Keratinocyte (primary cell): ENCODE results near the gene B3GNT4. TPM values are rescaled to one million over a fixed set of nuclear protein-coding genes. Genes with fewer than 3 reads are reported as not detected.

Source experiments
- DNase-seq: peaks from one replicate; pipeline ENCODE4 v3.0.0-alpha.2; 2011; ENCODE audit warnings: low read depth, missing footprints, low spot score
- FAIRE-seq: peaks from 2 replicates; lab custom pipeline; 2011; peaks lifted over from hg19 to GRCh38; lab: Jason Lieb, UNC
- H2AFZ ChIP-seq: 2 replicates; pipeline ENCODE4 v1.6.0; 2012; ENCODE audit warnings: low read length, control low read depth, inconsistent platforms; ENCODE audit not compliant: control insufficient read depth
- H3K27ac ChIP-seq: 2 replicates; pipeline ENCODE4 v1.5.1; 2011; ENCODE audit warnings: low read length; ENCODE audit not compliant: control insufficient read depth, insufficient read depth
- H3K27me3 ChIP-seq: 3 replicates; pipeline ENCODE4 v1.6.0; 2011; ENCODE audit warnings: low read length; ENCODE audit not compliant: control insufficient read depth, insufficient read depth; ENCODE audit errors: extremely low read depth
- H3K36me3 ChIP-seq, 2 experiments: 2 replicates in 1 of 2; 3 replicates in 1 of 2; pipeline ENCODE4 v1.5.1; 2011; ENCODE audit warnings: low read length in 2 of 2, mild to moderate bottlenecking in 1 of 2; ENCODE audit not compliant: control insufficient read depth in 2 of 2, insufficient read depth in 2 of 2; ENCODE audit errors: extremely low read depth in 1 of 2
- H3K4me1 ChIP-seq: 3 replicates; pipeline ENCODE4 v1.5.1; 2011; ENCODE audit warnings: low read length; ENCODE audit not compliant: control insufficient read depth, insufficient read depth; ENCODE audit errors: extremely low read depth
- H3K4me2 ChIP-seq: 3 replicates; pipeline ENCODE4 v1.6.0; 2011; ENCODE audit warnings: low read depth, low read length; ENCODE audit not compliant: control insufficient read depth, insufficient read depth; ENCODE audit errors: extremely low read depth
- H3K4me3 ChIP-seq, 3 experiments: fragments of 200-600 bp in 1 of 3; sonication (generic) in 1 of 3; 2 replicates in 2 of 3; 3 replicates in 1 of 3; pipeline ENCODE4 v1.5.1; 2011 to 2016; ENCODE audit warnings: low read length in 3 of 3, mild to moderate bottlenecking in 3 of 3, control low read depth in 2 of 3, inconsistent platforms in 1 of 3, low read depth in 1 of 3, mixed read lengths in 1 of 3, mixed run types in 1 of 3, moderate library complexity in 1 of 3; ENCODE audit not compliant: control insufficient read depth in 2 of 3, insufficient read depth in 2 of 3; ENCODE audit errors: extremely low read depth in 1 of 3
- H3K79me2 ChIP-seq: 2 replicates; pipeline ENCODE4 v1.6.0; 2012; ENCODE audit warnings: low read length; ENCODE audit not compliant: control insufficient read depth, insufficient read depth
- H3K9ac ChIP-seq: 3 replicates; pipeline ENCODE4 v1.6.0; 2011; ENCODE audit warnings: low read length; ENCODE audit not compliant: control insufficient read depth, insufficient read depth; ENCODE audit errors: extremely low read depth
- H3K9me1 ChIP-seq: 3 replicates; pipeline ENCODE4 v1.6.0; 2011; ENCODE audit warnings: low read length; ENCODE audit not compliant: control insufficient read depth, insufficient read depth; ENCODE audit errors: extremely low read depth
- H3K9me3 ChIP-seq: 2 replicates; pipeline ENCODE4 v1.5.1; 2012; ENCODE audit warnings: low read depth, low read length; ENCODE audit not compliant: control insufficient read depth
- H4K20me1 ChIP-seq: 3 replicates; pipeline ENCODE4 v1.6.0; 2011; ENCODE audit warnings: low read length; ENCODE audit not compliant: control insufficient read depth, insufficient read depth; ENCODE audit errors: extremely low read depth
- EZH2 ChIP-seq: IDR thresholded peaks from one replicate; pipeline ENCODE4 v1.6.1; 2012; ENCODE audit warnings: inconsistent platforms, mild to moderate bottlenecking, low read length, moderate library complexity
- dilution Hi-C: fragments of 300-500 bp; cut with MboI; formaldehyde crosslinking; loops from one replicate; pipeline ENCODE4 v1.7.0; 2020; ENCODE audit warnings: low sequenced_read_pairs; ENCODE audit not compliant: extremely low pct_ligation_motif_present
- polyA plus RNA-seq, 5 experiments: library from polyadenylated mRNA; depleted of rRNA in 3 of 5; stranded (reverse) in 3 of 5; stranded (forward) in 1 of 5; unstranded in 1 of 5; fragments of >200 nt; gene quantifications; 1 replicate in 1 of 5; 2 replicates in 3 of 5; 3 replicates in 1 of 5; pipeline versions ENCODE4 v1.2.1 to v1.2.3, GENCODE V29; 2011 to 2012; ENCODE audit warnings: missing spikeins in 2 of 5, low read depth in 1 of 5, low replicate concordance in 1 of 5
- TF ChIP-seq, protein P1 (sequence below), 3 experiments: IDR thresholded peaks in 1 of 3; conservative IDR thresholded peaks in 1 of 3; optimal IDR thresholded peaks in 1 of 3; 2 replicates in 2 of 3; 3 replicates in 1 of 3; pipeline versions ENCODE3 to v1.5.1; 2011; ENCODE audit warnings: low read length in 3 of 3, mild to moderate bottlenecking in 3 of 3, moderate library complexity in 2 of 3, control low read depth in 1 of 3, inconsistent platforms in 1 of 3; ENCODE audit not compliant: insufficient read depth in 2 of 3; ENCODE audit errors: extremely low read depth in 1 of 3

B3GNT4 gene
- polyA plus RNA-seq, 1 donor (not counting 4 experiments of a cell fraction or from before 2014, with no cell fraction given) = 1.7 TPM

DNA sequence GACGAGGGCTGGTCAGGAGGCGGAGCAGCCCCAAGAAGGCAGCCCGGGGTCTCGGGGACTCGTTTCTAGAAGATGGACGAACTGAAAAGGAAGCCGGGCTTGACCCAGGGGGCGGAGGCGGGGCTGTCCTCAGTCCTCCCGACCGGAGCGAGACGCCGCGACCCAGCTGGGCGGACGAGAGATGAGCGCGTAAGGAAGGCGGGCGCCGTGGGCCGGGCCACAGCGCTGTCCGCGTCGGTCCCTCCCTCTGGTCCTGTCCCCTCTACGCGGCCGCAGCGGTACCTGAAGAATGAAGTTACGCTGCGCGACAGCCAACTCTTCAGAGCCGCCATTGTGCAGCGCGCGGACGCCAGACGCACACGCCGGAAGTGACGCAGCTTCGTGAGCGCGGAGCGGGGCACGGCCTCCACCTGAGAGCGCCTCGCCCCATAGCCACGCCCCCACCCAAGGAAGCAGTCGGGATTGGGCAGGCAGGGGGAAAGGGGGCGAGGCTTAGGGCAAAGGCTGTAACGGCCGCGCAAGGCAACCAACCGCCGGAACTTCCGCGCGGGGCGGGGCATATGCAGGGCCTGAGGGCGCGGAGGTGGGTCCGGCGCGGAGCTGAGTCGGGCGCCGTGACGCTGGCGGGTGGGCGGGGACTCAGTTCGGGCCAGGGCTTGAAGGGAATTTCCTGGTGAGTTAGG is 22.3 kb downstream of the B3GNT4 start, which contains the start of gene DIABLO:
TSS of gene DIABLO (minus strand) at position 370 of the 683 bp plus-strand sequence. CDS start at position 332, 38 bp downstream.
- FAIRE-seq = peak; percentile 91
- no peak for TF ChIP-seq EZH2
- TF ChIP-seq, protein P1, sequence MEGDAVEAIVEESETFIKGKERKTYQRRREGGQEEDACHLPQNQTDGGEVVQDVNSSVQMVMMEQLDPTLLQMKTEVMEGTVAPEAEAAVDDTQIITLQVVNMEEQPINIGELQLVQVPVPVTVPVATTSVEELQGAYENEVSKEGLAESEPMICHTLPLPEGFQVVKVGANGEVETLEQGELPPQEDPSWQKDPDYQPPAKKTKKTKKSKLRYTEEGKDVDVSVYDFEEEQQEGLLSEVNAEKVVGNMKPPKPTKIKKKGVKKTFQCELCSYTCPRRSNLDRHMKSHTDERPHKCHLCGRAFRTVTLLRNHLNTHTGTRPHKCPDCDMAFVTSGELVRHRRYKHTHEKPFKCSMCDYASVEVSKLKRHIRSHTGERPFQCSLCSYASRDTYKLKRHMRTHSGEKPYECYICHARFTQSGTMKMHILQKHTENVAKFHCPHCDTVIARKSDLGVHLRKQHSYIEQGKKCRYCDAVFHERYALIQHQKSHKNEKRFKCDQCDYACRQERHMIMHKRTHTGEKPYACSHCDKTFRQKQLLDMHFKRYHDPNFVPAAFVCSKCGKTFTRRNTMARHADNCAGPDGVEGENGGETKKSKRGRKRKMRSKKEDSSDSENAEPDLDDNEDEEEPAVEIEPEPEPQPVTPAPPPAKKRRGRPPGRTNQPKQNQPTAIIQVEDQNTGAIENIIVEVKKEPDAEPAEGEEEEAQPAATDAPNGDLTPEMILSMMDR (optimal IDR thresholded peaks at IDR 0.05 in 1 of 3, IDR thresholded peaks at IDR 0.05 in 1 of 3, conservative IDR thresholded peaks at IDR 0.05 in 1 of 3; ENCODE audit: extremely low read depth in 1 of 3, insufficient read depth in 2 of 3, low read length in 3 of 3) = no peak
- Histone ChIP-seq H3K9me1 (peaks cover 3% of the 10 kb centered on the region), H3K27me3 (no peaks in the 10 kb centered on the region), H3K9me3 (no peaks in the 10 kb centered on the region), H3K27ac (peak within 1 kb of the TSS; percentile 90), H2AFZ (peak within 1 kb of the TSS; percentile 97), H3K4me3 (peak within 1 kb of the TSS; percentile 94 to 96 (median 96)), H3K9ac (peak within 1 kb of the TSS; percentile 90), H3K4me2 (peak within 1 kb of the TSS; percentile 86), H4K20me1 (peaks cover 3% of the 10 kb centered on the region), H3K4me1 (peaks cover 16% of the 10 kb centered on the region), H3K79me2 (peaks cover 45% of the 10 kb centered on the region), H3K36me3 (peaks cover 9 to 14% of the 10 kb centered on the region in 2 experiments)
- peak; percentile 92 for DNase-seq
- dilution Hi-C loops = no loop called here

DNA sequence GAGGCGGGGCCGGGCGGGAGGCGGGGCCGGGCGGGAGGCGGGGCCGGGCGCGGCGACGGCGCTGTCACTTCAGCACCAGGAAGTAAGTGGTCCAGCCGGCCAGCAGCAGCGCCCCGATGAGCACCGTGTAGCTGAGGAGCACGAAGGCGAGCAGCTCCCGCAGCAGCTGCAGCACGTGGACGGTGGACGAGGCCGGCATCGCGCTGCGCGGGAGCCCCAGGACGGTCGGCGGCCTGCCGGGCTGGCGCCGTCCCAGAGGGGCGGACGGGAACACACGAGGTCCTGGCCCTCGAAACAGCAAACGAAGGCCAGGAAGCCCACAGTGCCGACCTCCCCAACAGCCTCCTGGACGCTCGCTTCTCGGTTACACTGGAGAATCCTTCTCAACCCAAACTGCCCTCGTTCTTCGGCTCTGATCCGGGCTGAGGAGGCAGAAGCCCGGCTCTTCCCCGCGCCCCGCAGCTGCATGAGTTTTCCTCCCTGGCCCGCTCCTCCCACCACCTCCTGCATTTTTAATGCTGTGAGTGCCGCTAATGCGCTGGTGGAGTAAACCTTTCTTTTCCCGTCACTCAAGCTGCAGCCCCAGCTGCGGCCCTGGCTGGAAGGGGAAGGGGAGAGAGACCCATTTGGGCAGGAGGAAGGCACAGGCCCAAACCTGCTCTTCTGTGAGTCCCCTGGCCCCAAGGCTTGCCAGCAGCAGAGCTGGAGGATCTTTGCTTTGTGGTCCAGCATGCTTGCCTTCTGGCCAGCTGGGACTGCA is 23.0 kb downstream of the B3GNT4 start:
- H3K4me3 ChIP-seq = peak overlapping the region in 2 of 3 experiments; percentile 32 to 61
- H3K9ac ChIP-seq = no peak overlapping the region
- H3K27ac ChIP-seq = no peak overlapping the region
- peaks cover 3% of the 10 kb centered on the region for H3K9me1 ChIP-seq
- peaks cover 39% of the 10 kb centered on the region for H3K79me2 ChIP-seq
- no peak for FAIRE-seq
- peaks cover 3% of the 10 kb centered on the region for H4K20me1 ChIP-seq
- dilution Hi-C loops = no loop called here
- H3K4me2 ChIP-seq = peak overlapping the region; percentile 86
- H2AFZ ChIP-seq = peak overlapping the region; percentile 75
- peaks cover 16% of the 10 kb centered on the region for H3K4me1 ChIP-seq
- H3K9me3 ChIP-seq = no peaks in the 10 kb centered on the region
- TF ChIP-seq EZH2 = no peak
- TF ChIP-seq, protein P1 (optimal IDR thresholded peaks at IDR 0.05 in 1 of 3, IDR thresholded peaks at IDR 0.05 in 1 of 3, conservative IDR thresholded peaks at IDR 0.05 in 1 of 3; ENCODE audit: extremely low read depth in 1 of 3, insufficient read depth in 2 of 3, low read length in 3 of 3) = peak in 1 of 3 experiments; percentile 16
- peaks cover 10 to 11% of the 10 kb centered on the region in 2 experiments for H3K36me3 ChIP-seq
- H3K27me3 ChIP-seq = no peaks in the 10 kb centered on the region
- DNase-seq = no peak
